GM23338 (cell line): ENCODE measurements around the gene KLF9. TPM values are rescaled to one million over a fixed set of nuclear protein-coding genes. Genes with fewer than 3 reads are reported as not detected.

Source experiments
- ATAC-seq: fragments of 200-7000 bp; cut with Tn5 transposase; 3 replicates; pipeline ENCODE4 v1.9.1; 2020
- DNase-seq: peaks from one replicate; pipeline ENCODE4 v3.0.0-alpha.2; 2015; ENCODE audit warnings: low spot score
- H2AFZ ChIP-seq: fragments of 200-600 bp; sonication (generic); 2 replicates; pipeline ENCODE4 v1.8.0; 2016; ENCODE audit warnings: antibody characterized with exemption, mild to moderate bottlenecking, moderate library complexity
- H3F3A ChIP-seq: fragments of 200-600 bp; sonication (generic); replicated peaks from 2 replicates; pipeline ENCODE4 v1.8.0; 2017; ENCODE audit warnings: antibody characterized with exemption, mixed run types, low read depth
- H3K27ac ChIP-seq: fragments of 200-600 bp; sonication (generic); 2 replicates; pipeline ENCODE4 v1.6.1; 2016; ENCODE audit warnings: low read depth
- H3K27me3 ChIP-seq: fragments of 200-600 bp; sonication (generic); 2 replicates; pipeline ENCODE4 v1.8.0; 2016; ENCODE audit warnings: mild to moderate bottlenecking, mixed run types, moderate library complexity; ENCODE audit not compliant: insufficient read depth
- H3K36me3 ChIP-seq: fragments of 200-600 bp; sonication (generic); 2 replicates; pipeline ENCODE4 v1.8.0; 2016; ENCODE audit warnings: mild to moderate bottlenecking; ENCODE audit not compliant: insufficient read depth
- H3K4me1 ChIP-seq: fragments of 200-600 bp; sonication (generic); 2 replicates; pipeline ENCODE4 v1.8.0; 2016; ENCODE audit warnings: mild to moderate bottlenecking, moderate library complexity; ENCODE audit not compliant: insufficient read depth
- H3K4me2 ChIP-seq: fragments of 200-600 bp; sonication (generic); 2 replicates; pipeline ENCODE4 v1.7.1; 2017; ENCODE audit warnings: mixed run types
- H3K4me3 ChIP-seq: fragments of 200-600 bp; sonication (generic); 2 replicates; pipeline ENCODE4 v1.6.1; 2016; ENCODE audit warnings: mixed run types
- H3K79me2 ChIP-seq: fragments of 200-600 bp; sonication (generic); replicated peaks from 2 replicates; pipeline ENCODE4 v1.8.0; 2017; ENCODE audit warnings: mild to moderate bottlenecking; ENCODE audit not compliant: insufficient read depth
- H3K9me2 ChIP-seq: fragments of 200-600 bp; sonication (generic); 2 replicates; pipeline ENCODE4 v1.8.0; 2017; ENCODE audit not compliant: insufficient read depth
- H4K20me1 ChIP-seq: fragments of 200-600 bp; sonication (generic); replicated peaks from 2 replicates; pipeline ENCODE4 v1.8.0; 2017; ENCODE audit warnings: mild to moderate bottlenecking; ENCODE audit not compliant: insufficient read depth
- H3K27ac Mint-ChIP-seq: 2 replicates; pipeline ENCODE4 v1.8.0; 2020; ENCODE audit warnings: inconsistent platforms, mild to moderate bottlenecking, moderate library complexity, mixed read lengths
- H3K27me3 Mint-ChIP-seq: 3 replicates; pipeline ENCODE4 v1.8.0; 2022; ENCODE audit warnings: low read depth, mild to moderate bottlenecking, moderate library complexity, mixed read lengths, inconsistent platforms; ENCODE audit not compliant: insufficient read depth, poor library complexity
- H3K36me3 Mint-ChIP-seq: 3 replicates; pipeline ENCODE4 v1.8.0; 2021; ENCODE audit warnings: low read depth, mild to moderate bottlenecking, inconsistent platforms, moderate library complexity, mixed read lengths
- H3K4me1 Mint-ChIP-seq: 3 replicates; pipeline ENCODE4 v1.8.0; 2020; ENCODE audit warnings: mild to moderate bottlenecking, inconsistent platforms, mixed read lengths
- H3K4me3 Mint-ChIP-seq: 3 replicates; pipeline ENCODE4 v1.8.0; 2021; ENCODE audit warnings: moderate library complexity, mild to moderate bottlenecking, inconsistent platforms, mixed read lengths
- H3K9me3 Mint-ChIP-seq: 3 replicates; pipeline ENCODE4 v1.8.0; 2020; ENCODE audit warnings: moderate library complexity, mild to moderate bottlenecking, inconsistent platforms, mixed read lengths
- CREB1 ChIP-seq: fragments of 250-450 bp; sonication (Bioruptor Pico); IDR thresholded peaks from 2 replicates; pipeline ENCODE4 v1.5.0; 2020; ENCODE audit warnings: low read depth, mild to moderate bottlenecking, moderate library complexity
- CTCF ChIP-seq, 2 experiments: fragments of 200-600 bp in 1 of 2; sonication (generic) in 1 of 2; conservative IDR thresholded peaks; 2 replicates each; pipeline versions ENCODE4 v1.5.1 to v1.6.1; 2016 to 2017; ENCODE audit warnings: antibody characterized with exemption in 2 of 2, low read depth in 2 of 2, mild to moderate bottlenecking in 2 of 2, moderate library complexity in 1 of 2
- EZH2 ChIP-seq: fragments of 200-600 bp; sonication (generic); IDR thresholded peaks from one replicate; pipeline ENCODE4 v1.8.0; 2017; ENCODE audit warnings: antibody characterized with exemption, mild to moderate bottlenecking, low read depth; ENCODE audit not compliant: unreplicated experiment
- EZH2phosphoT487 ChIP-seq: fragments of 200-600 bp; sonication (generic); IDR thresholded peaks from one replicate; pipeline ENCODE4 v1.8.1; 2018; ENCODE audit warnings: antibody characterized with exemption; ENCODE audit not compliant: unreplicated experiment
- JUNB ChIP-seq: IDR thresholded peaks from one replicate; pipeline ENCODE4 v1.6.1; 2016; ENCODE audit warnings: antibody characterized with exemption; ENCODE audit not compliant: unreplicated experiment
- POLR2AphosphoS5 ChIP-seq: IDR thresholded peaks from 2 replicates; pipeline ENCODE4 v1.6.1; 2016; ENCODE audit warnings: antibody characterized with exemption, low read depth
- REST ChIP-seq: IDR thresholded peaks from one replicate; pipeline ENCODE4 v1.6.1; 2018; ENCODE audit warnings: antibody characterized with exemption; ENCODE audit not compliant: unreplicated experiment
- ZNF114 ChIP-seq: fragments of 250-450 bp; sonication (Bioruptor Pico); IDR thresholded peaks from 2 replicates; pipeline ENCODE4 v1.5.0; 2020; ENCODE audit warnings: mild to moderate bottlenecking, moderate library complexity
- ZNF331 ChIP-seq: fragments of 250-450 bp; sonication (Bioruptor Pico); IDR thresholded peaks from 2 replicates; pipeline ENCODE4 v1.5.0; 2020; ENCODE audit warnings: low read depth, mild to moderate bottlenecking, moderate library complexity
- ZNF462 ChIP-seq: fragments of 250-450 bp; sonication (Bioruptor Pico); IDR thresholded peaks from 2 replicates; pipeline ENCODE4 v1.5.0; 2020; ENCODE audit warnings: mild to moderate bottlenecking, moderate library complexity
- polyA plus RNA-seq: library from polyadenylated mRNA; unstranded; fragments of >200 nt; fragmentation: Nextera tagmentation; extraction: Ambion mirVana; gene quantifications from 2 replicates; pipeline ENCODE4 v1.2.1, GENCODE V29; 2016
- total RNA-seq: library from RNA; depleted of rRNA; stranded (reverse); fragments of >200 nt; shearing (Covaris generic); gene quantifications from 2 replicates; pipeline ENCODE4 v1.2.3, GENCODE V29; 2014

The KLF9 gene
- total and polyA plus RNA-seq, 2 experiments from 2014 or later = 0.58 to 1.5 TPM

- no peak overlapping the region for H2AFZ ChIP-seq
- no peak for TF ChIP-seq JUNB
- no peak for TF ChIP-seq EZH2
- H3K4me2 ChIP-seq = no peak overlapping the region
- H3K4me1 ChIP-seq = peaks cover under 1% of the 10 kb centered on the region; the same call in 1 of the 2 replicates
- Mint-ChIP-seq H3K36me3 (no peaks in the 10 kb centered on the region), H3K27me3 (peaks cover 1% of the 10 kb centered on the region), H3K4me1 (peaks cover 8% of the 10 kb centered on the region; the same call in 2 of the 3 replicates), H3K9me3 (no peaks in the 10 kb centered on the region), H3K4me3 (no peak overlapping the region), H3K27ac (no peak overlapping the region)
- H3K79me2 ChIP-seq = no peaks in the 10 kb centered on the region
- no peaks in the 10 kb centered on the region for H3K27me3 ChIP-seq
- H3K4me3 ChIP-seq = no peak overlapping the region
- H3K27ac ChIP-seq = no peak overlapping the region
- H3K36me3 ChIP-seq = no peaks in the 10 kb centered on the region
- ATAC-seq (no peak), DNase-seq (no peak)
- H3F3A ChIP-seq = no peaks in the 10 kb centered on the region
- H4K20me1 ChIP-seq = no peaks in the 10 kb centered on the region
- peaks cover 3% of the 10 kb centered on the region; the same call in 1 of the 2 replicates for H3K9me2 ChIP-seq
Observed at GRCh38 chr9:70442328-70442848, 27.9 kb upstream of the KLF9 start.

- Histone ChIP-seq H3F3A (no peaks in the 10 kb centered on the region), H3K4me1 (no peaks in the 10 kb centered on the region), H3K9me2 (no peaks in the 10 kb centered on the region), H4K20me1 (no peaks in the 10 kb centered on the region), H3K4me3 (no peak overlapping the region), H3K27ac (no peak overlapping the region), H3K27me3 (no peaks in the 10 kb centered on the region), H3K36me3 (no peaks in the 10 kb centered on the region), H2AFZ (no peak overlapping the region), H3K4me2 (no peak overlapping the region), H3K79me2 (no peaks in the 10 kb centered on the region)
- ATAC-seq = no peak
- H3K27ac Mint-ChIP-seq = no peak overlapping the region
- no peaks in the 10 kb centered on the region for H3K9me3 Mint-ChIP-seq
- peaks cover 4% of the 10 kb centered on the region; the same call in 2 of the 3 replicates for H3K4me1 Mint-ChIP-seq
- peaks cover 1% of the 10 kb centered on the region for H3K27me3 Mint-ChIP-seq
- no peak overlapping the region for H3K4me3 Mint-ChIP-seq
- no peak for DNase-seq
- no peaks in the 10 kb centered on the region for H3K36me3 Mint-ChIP-seq
- TF ChIP-seq ZNF331 (CRISPR knock-in tag) = no peak
- TF ChIP-seq POLR2AphosphoS5 = no peak
- no peak for TF ChIP-seq CTCF (conservative IDR thresholded peaks at IDR 0.05; ENCODE audit: low read depth in 2 of 2)
- no peak for TF ChIP-seq ZNF114 (CRISPR knock-in tag)
- TF ChIP-seq EZH2 = no peak
- no peak for TF ChIP-seq ZNF462
- no peak for TF ChIP-seq REST
- no peak for TF ChIP-seq JUNB
- TF ChIP-seq CREB1 (CRISPR knock-in tag) = no peak
- TF ChIP-seq EZH2phosphoT487 = no peak
Observed at GRCh38 chr9:70441622-70442021, 27.2 kb upstream of the KLF9 start.
